Hepatocyte (in vitro differentiated cells): Measurements from ENCODE around the gene TRANK1. TPM values are rescaled to one million over a fixed set of nuclear protein-coding genes. Genes with fewer than 3 reads are reported as not detected.
"Not testable (repeated sequence)": the region's sequence is repeated elsewhere in the genome, so short reads cannot be mapped to it uniquely, and the experiment has no call there.

Source experiments
- DNase-seq: peaks from one replicate; pipeline ENCODE4 v3.0.0-alpha.2; 2016; ENCODE audit warnings: low spot score
- H2AFZ ChIP-seq: fragments of 200-600 bp; sonication (generic); 2 replicates; pipeline ENCODE4 v1.6.0; 2016; ENCODE audit warnings: antibody characterized with exemption, mild to moderate bottlenecking
- H3K27ac ChIP-seq: fragments of 200-600 bp; sonication (generic); 2 replicates; pipeline ENCODE4 v1.5.1; 2016; ENCODE audit warnings: mild to moderate bottlenecking
- H3K27me3 ChIP-seq: fragments of 200-600 bp; sonication (generic); 2 replicates; pipeline ENCODE4 v1.6.1; 2016
- H3K36me3 ChIP-seq: fragments of 200-600 bp; sonication (generic); replicated peaks from 2 replicates; pipeline ENCODE4 v1.5.1; 2016; ENCODE audit warnings: low read depth; ENCODE audit not compliant: insufficient read depth
- H3K4me1 ChIP-seq: fragments of 200-600 bp; sonication (generic); 2 replicates; pipeline ENCODE4 v1.5.1; 2016; ENCODE audit warnings: mild to moderate bottlenecking, moderate library complexity; ENCODE audit not compliant: insufficient read depth
- H3K4me2 ChIP-seq: fragments of 200-600 bp; sonication (generic); 2 replicates; pipeline ENCODE4 v1.6.0; 2016
- H3K4me3 ChIP-seq: fragments of 200-600 bp; sonication (generic); 2 replicates; pipeline ENCODE4 v1.5.1; 2016; ENCODE audit warnings: mild to moderate bottlenecking
- H3K79me2 ChIP-seq: fragments of 200-600 bp; sonication (generic); 2 replicates; pipeline ENCODE4 v1.6.0; 2017; ENCODE audit warnings: mild to moderate bottlenecking
- H3K9me2 ChIP-seq: fragments of 200-600 bp; sonication (generic); replicated peaks from 2 replicates; pipeline ENCODE4 v1.6.0; 2017; ENCODE audit warnings: mild to moderate bottlenecking; ENCODE audit not compliant: insufficient read depth
- H3K9me3 ChIP-seq: fragments of 200-600 bp; sonication (generic); 2 replicates; pipeline ENCODE4 v1.5.1; 2016; ENCODE audit warnings: low read depth, mild to moderate bottlenecking
- H4K20me1 ChIP-seq: fragments of 200-600 bp; sonication (generic); 2 replicates; pipeline ENCODE4 v1.6.0; 2016; ENCODE audit warnings: mild to moderate bottlenecking; ENCODE audit not compliant: insufficient read depth, poor library complexity, severe bottlenecking
- CTCF ChIP-seq: fragments of 200-600 bp; sonication (generic); IDR thresholded peaks from 2 replicates; pipeline ENCODE4 v1.5.1; 2016; ENCODE audit warnings: antibody characterized with exemption, mild to moderate bottlenecking; ENCODE audit not compliant: poor library complexity
- EZH2 ChIP-seq: fragments of 200-600 bp; sonication (generic); IDR thresholded peaks from 2 replicates; pipeline ENCODE4 v1.6.1; 2016; ENCODE audit warnings: antibody characterized with exemption, mild to moderate bottlenecking, borderline replicate concordance
- EZH2phosphoT487 ChIP-seq: fragments of 200-600 bp; sonication (generic); IDR thresholded peaks from one replicate; pipeline ENCODE4 v1.6.1; 2018; ENCODE audit warnings: antibody characterized with exemption, mild to moderate bottlenecking, low read depth, moderate library complexity; ENCODE audit not compliant: unreplicated experiment, severe bottlenecking
- WGBS: methylation state at CpG from one replicate; pipeline ENCODE4 v1.1.6; 2016; ENCODE audit warnings: low lambda C conversion rate; ENCODE audit errors: missing lambda C conversion rate; 5-methylcytosine and 5-hydroxymethylcytosine counted together
- polyA plus RNA-seq: library from polyadenylated mRNA; unstranded; fragments of >200 nt; fragmentation: Nextera tagmentation; extraction: Ambion mirVana; gene quantifications from 2 replicates; pipeline ENCODE4 v1.2.1, GENCODE V29; 2016
- total RNA-seq: library from RNA; depleted of rRNA; stranded (reverse); fragments of >200 nt; gene quantifications from 2 replicates; pipeline ENCODE4 v1.2.3, GENCODE V29; 2014

Gene TRANK1
- total and polyA plus RNA-seq, 2 experiments from 2014 or later: 8.5 to 19.9 TPM

- no peaks in the 10 kb centered on the region for H3K27me3 ChIP-seq
- H3K36me3 ChIP-seq: no peaks in the 10 kb centered on the region
- no peaks in the 10 kb centered on the region for H3K9me2 ChIP-seq
- no peaks in the 10 kb centered on the region for H3K79me2 ChIP-seq
- no peaks in the 10 kb centered on the region for H4K20me1 ChIP-seq
- DNase-seq: no peak
- H3K9me3 ChIP-seq: no peaks in the 10 kb centered on the region
- H3K27ac ChIP-seq: peak overlapping the region; percentile 83
- peaks cover 10% of the 10 kb centered on the region for H3K4me1 ChIP-seq
- no peak overlapping the region for H2AFZ ChIP-seq
- no peak overlapping the region for H3K4me3 ChIP-seq
- no peak for TF ChIP-seq EZH2phosphoT487
- no peak for TF ChIP-seq CTCF
- no peak for TF ChIP-seq EZH2
- no peak overlapping the region for H3K4me2 ChIP-seq
Observed at GRCh38 chr3:36964817-36965216, 20.0 kb upstream of the TRANK1 start.

GRCh38 chr3:36964331-36964730 is 19.5 kb upstream of the TRANK1 start:
- Histone ChIP-seq H3K4me1 (peaks cover 9% of the 10 kb centered on the region), H3K27me3 (no peaks in the 10 kb centered on the region), H2AFZ (no peak overlapping the region), H3K27ac (no peak overlapping the region), H3K4me3 (no peak overlapping the region), H3K9me3 (no peaks in the 10 kb centered on the region), H3K36me3 (no peaks in the 10 kb centered on the region), H4K20me1 (no peaks in the 10 kb centered on the region), H3K4me2 (no peak overlapping the region), H3K9me2 (no peaks in the 10 kb centered on the region), H3K79me2 (no peaks in the 10 kb centered on the region)
- no peak for DNase-seq
- WGBS: 97% methylated on average over 1 of the region's 1 CpG
- no peak for TF ChIP-seq EZH2phosphoT487
- TF ChIP-seq CTCF: no peak
- no peak for TF ChIP-seq EZH2

GRCh38 chr3:36963008-36963407 is 18.2 kb upstream of the TRANK1 start:
- H4K20me1 ChIP-seq, H3K79me2 ChIP-seq, H3K9me2 ChIP-seq, H3K36me3 ChIP-seq, DNase-seq, H2AFZ ChIP-seq, H3K27ac ChIP-seq, H3K4me3 ChIP-seq, H3K27me3 ChIP-seq, H3K9me3 ChIP-seq, H3K4me1 ChIP-seq, H3K4me2 ChIP-seq: not testable (repeated sequence)
- over 99% methylated on average over 7 of the region's 7 CpGs for WGBS

DNA sequence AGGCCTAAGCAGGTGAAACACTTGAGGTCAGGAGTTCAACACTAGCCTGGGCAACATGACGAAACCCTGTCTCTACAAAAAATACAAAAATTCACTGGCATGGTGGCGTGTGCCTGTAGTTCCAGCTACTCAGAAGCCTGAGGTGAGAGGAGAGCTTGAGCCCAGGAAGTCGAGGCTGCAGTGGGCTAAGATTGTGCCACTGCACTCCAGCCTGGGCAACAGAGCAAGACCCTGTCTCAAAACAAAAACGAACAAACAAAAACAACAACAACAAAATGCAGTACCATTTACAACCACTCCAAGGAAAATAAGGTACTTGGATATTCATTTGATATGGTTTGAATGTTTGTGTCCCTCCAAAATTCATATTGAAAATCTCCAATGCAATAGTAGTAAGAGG is 15.6 kb upstream of the TRANK1 start:
- no peaks in the 10 kb centered on the region for H3K9me2 ChIP-seq
- no peak for DNase-seq
- H3K4me1 ChIP-seq: no peaks in the 10 kb centered on the region
- 98% methylated on average over 4 of the region's 4 CpGs for WGBS
- H3K36me3 ChIP-seq: no peaks in the 10 kb centered on the region
- H3K27me3 ChIP-seq: no peaks in the 10 kb centered on the region
- H3K9me3 ChIP-seq: no peaks in the 10 kb centered on the region
- no peaks in the 10 kb centered on the region for H3K79me2 ChIP-seq
- no peak overlapping the region for H2AFZ ChIP-seq
- H3K27ac ChIP-seq: no peak overlapping the region
- no peak overlapping the region for H3K4me3 ChIP-seq
- H4K20me1 ChIP-seq: no peaks in the 10 kb centered on the region
- TF ChIP-seq EZH2 (no peak), EZH2phosphoT487 (no peak), CTCF (no peak)
- no peak overlapping the region for H3K4me2 ChIP-seq
